Activated CD4-positive, alpha-beta T cell treated with anti-CD3 and anti-CD28 coated beads, Interleukin-2, amount 50 U/mL, for 4 hours (primary cell): Measurements from ENCODE around the gene SAP30BP.
A peak's percentile ranks its signal among the peaks of the same experiment; 100 is the strongest.

Source experiments
- DNase-seq, 2 experiments: peaks; one replicate each; pipeline ENCODE4 v3.0.0-alpha.2; 2020

The SAP30BP gene

GRCh38 chr17:75666959-75667790 lies at the start of gene SAP30BP, which contains the start of gene RECQL5:
TSS of gene SAP30BP (plus strand) at chr17:75667338. CDS start at chr17:75667373, 35 bp downstream.
TSS of gene RECQL5 (minus strand) at chr17:75667154. CDS start at chr17:75666557, 597 bp downstream.
- DNase-seq: peak; percentile 98

DNA sequence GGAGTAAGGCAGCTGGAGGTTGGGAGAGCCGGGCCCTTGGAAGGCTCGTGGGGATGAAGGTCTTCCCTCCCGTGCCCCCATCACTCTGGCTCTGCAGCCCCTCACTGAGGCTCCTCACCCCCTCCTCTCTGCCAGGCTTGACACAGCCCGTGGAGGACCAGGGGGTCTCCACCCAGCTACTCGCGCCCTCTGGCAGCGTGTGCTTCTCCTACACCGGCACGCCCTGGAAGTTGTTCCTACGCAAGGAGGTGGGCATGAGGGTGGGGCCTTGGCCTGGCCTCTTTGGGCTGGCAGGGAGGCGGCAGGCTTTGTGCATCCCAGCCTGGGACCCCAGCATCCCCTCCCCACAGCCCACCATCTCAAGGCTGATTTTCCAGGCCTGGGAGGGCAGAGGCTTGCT lies 49.5 kb upstream of the SAP30BP start:
- no peak for DNase-seq

- peak in 1 of 2 experiments; percentile 11 for DNase-seq
These were observed 47.4 kb upstream of the SAP30BP start for GRCh38 chr17:75619506-75620431.

GRCh38 chr17:75621489-75621888 lies 45.6 kb upstream of the SAP30BP start:
- DNase-seq: no peak

GRCh38 chr17:75622076-75622475 lies 45.1 kb upstream of the SAP30BP start:
- DNase-seq: no peak

- no peak for DNase-seq
These were observed 44.3 kb upstream of the SAP30BP start for GRCh38 chr17:75622771-75623273.

DNA sequence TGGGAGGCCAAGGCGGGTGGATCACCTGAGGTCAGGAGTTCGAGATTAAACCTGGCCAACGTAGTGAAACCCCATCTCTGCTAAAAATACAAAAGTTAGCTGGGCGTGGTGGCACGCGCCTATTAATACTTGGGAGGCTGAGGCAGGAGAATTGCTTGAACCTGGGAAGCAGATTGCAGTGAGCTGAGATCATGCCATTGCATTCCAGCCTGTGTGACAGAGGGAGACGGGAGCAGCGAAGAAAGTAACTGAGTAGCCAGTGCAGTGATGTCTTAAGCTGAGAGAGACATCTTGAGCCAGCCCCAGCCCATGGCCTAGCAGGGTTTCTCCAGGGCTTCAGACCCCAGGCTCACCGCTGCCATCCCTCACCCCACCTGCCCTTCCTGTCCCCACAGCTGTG lies 43.8 kb upstream of the SAP30BP start:
- DNase-seq: no peak

DNA sequence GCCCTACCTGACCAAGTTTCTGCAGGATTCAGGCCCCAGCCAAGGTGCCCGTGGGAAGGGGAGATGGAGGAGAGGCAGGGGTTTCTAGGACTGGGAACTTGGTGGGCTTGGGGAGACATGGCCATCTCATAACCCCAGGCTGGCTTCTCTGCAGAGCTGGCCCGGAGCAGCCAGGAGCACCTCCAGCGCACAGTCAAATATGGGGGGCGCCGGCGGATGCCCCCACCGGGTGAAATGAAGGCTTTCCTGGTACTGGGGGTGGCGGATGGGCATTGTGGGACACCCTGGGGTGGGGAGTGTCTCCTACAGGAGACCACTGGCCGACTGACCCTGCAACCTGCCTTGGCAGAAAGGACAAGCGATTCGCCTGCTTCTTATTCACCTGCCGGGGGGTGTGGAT lies 43.1 kb upstream of the SAP30BP start:
- DNase-seq: no peak

DNA sequence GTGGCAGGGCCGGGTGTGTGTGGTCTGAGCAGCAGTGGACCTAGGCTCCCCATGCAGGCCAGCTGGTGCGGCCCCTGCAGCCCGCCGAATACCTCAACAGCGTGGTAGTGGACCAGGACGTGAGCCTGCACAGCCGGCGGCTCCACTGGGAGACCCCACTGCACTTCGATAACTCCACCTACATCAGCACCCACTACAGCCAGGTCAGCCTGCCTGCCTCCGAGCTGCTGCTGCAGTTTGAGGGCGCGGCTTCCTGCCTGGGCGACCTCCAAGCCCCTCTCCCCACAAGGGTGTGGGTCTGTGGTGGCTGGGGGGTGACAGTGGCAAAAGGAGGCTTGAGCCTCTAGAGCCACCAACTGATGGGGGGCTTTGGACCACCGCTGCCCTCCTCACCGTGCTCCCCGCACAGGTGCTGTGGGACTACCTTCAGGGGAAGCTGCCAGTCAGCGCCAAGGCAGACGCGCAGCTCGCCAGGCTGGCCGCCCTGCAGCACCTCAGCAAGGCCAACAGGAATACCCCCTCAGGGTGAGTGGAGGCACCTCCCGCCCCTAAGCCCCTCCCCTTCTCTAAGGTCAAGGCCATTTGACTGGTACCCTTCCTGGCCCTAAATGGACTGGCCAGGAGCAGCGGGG lies 42.3 kb upstream of the SAP30BP start:
- DNase-seq: no peak

- peak in 1 of 2 experiments; percentile 5 for DNase-seq
These were observed 41.2 kb upstream of the SAP30BP start for GRCh38 chr17:75625813-75626486.

DNA sequence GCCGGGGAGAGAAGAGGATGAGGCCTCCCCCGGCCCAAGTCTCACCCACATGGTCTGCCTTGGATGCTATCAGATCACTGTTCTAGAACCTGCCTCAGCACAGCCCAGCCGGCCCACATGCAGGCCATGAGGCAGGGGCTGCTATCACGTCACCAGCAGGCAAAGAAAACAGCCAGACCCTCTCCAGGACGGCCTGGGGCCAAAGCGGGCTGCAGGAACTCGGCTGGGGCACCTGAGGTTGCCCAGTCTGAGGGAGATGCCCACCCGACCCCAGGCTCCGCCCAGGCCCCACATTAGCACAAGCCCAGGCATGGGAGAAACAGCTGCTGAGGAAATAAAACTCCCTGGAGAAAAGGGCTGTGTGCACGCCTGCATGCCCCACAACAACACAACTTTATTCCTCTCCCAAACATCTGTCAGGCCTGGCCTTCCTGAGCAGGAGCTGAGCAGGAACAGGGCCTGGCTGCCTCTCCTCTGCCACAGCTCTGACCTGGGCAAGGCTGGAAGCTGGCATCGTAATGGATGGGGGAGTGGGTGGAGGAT lies 40.6 kb upstream of the SAP30BP start:
- DNase-seq: no peak

DNA sequence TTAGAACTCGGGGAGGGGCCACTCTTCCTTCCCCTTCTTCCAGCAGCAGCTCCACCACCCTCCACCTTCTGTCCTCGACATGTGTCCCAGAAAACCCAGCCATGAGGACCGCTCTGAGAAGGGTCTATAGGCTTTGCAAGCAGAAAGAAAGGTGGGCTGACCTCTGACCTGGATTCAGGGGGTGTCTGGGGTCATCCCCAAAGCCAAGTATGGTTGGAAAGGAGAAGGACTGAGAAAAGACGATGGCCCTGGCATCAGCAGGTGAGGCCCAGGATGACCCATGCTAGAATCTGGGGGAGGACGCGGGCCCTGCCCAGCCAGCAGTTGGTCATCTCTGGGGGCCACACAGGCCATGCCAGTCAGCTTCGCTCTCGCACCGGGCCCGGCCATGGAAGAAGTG lies 40.0 kb upstream of the SAP30BP start:
- no peak for DNase-seq

- no peak for DNase-seq
These were observed 38.7 kb upstream of the SAP30BP start for GRCh38 chr17:75628425-75628824.

DNA sequence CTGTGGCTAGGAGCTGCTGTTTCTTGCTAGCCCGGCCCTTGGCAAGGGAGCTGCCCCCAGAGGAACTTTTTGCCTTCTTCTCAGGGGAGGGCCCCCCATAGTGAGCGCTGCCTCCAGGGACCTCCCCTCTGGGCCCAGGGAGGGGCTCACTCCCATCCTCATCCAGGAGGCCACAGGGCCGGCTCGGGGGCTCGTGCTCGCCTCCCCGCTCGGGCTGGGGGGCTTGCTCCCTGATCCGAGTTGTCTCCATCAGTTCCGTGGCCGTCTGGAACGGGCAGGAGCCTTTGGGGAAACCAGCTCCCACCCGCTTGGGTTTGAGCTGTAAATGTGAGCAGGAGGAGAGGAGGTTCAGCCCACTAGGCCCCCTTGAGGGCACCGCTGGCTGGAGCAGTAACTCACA lies 38.0 kb upstream of the SAP30BP start:
- no peak for DNase-seq

- DNase-seq: no peak
These were observed 36.8 kb upstream of the SAP30BP start for GRCh38 chr17:75630071-75630917.

DNA sequence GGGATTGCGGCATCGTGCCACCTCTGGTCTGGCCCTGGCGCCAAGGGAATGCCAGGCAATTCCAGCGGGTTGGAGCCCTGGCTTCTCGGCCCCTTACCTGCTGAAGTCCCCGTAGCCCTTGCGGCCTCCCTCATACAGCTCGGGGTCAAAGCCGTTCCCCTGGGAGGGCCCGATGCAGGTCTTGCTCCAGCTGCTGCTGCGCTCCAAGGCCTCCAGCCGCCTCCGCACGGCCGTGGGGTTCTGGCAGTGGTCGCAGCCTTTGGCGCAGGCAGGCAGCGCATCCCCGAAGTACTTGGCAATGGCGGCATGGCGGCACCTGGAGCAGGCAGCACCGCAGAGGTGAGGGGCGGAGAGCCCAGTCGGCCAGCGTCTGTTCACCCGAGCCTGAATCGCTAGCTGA lies 35.8 kb upstream of the SAP30BP start:
- DNase-seq: no peak

DNA sequence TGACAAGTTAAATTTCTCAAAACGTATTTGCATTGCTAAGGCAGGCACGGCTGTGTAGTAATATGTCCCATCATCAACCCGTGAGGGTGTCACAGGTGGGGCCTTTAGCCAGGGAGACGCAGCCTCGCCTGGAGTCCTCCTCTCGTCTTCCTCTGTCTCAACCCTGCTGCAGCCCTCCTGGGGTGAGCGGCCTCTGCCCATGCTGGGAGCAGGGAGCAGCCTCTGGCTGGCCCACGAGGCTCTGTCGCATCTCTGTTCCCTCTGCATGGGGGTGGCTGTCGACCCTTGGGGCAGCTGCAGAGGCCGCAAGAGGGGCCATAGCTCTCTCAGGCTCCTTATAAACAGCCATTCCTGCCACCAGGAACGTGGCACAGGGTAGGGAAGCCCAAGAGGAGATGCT lies 34.7 kb upstream of the SAP30BP start:
- DNase-seq: no peak

DNA sequence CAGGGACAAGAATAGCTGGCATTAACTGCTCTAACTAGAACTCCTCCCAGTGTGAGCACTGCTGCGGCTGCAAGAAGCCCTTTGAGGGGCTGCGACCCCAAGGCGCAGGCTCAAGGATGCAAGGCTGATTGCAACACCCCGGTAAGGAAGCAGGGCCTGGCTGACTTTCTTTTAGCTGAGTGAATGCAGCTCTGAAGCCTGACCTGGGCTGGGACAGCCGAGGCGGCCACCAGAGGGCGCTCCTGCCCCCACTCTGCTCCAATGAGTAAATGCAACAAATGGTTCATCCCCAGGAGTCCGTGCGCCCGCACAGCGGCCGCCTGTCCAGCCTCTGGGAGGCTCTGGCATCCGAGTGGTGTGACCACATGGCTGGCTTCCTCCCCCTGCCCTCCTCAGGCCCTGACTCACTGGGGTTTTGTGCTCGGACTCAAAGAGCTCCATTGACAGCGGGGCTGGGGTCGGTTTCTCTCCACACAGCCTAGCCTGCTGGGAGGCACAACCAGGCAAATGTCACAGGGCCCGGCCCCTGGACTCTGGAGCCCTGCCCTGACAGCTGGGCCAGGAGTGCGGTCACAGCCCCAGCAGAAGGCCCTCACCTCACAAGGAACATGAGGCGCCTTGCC lies 34.2 kb upstream of the SAP30BP start, which contains the start of gene SMIM5:
Gene SMIM5 (plus strand): TSS at position 572 of the 623 bp plus-strand sequence. CDS start 6,768 bp downstream, outside the sequence.
- peak; percentile 79 to 83 for DNase-seq

DNA sequence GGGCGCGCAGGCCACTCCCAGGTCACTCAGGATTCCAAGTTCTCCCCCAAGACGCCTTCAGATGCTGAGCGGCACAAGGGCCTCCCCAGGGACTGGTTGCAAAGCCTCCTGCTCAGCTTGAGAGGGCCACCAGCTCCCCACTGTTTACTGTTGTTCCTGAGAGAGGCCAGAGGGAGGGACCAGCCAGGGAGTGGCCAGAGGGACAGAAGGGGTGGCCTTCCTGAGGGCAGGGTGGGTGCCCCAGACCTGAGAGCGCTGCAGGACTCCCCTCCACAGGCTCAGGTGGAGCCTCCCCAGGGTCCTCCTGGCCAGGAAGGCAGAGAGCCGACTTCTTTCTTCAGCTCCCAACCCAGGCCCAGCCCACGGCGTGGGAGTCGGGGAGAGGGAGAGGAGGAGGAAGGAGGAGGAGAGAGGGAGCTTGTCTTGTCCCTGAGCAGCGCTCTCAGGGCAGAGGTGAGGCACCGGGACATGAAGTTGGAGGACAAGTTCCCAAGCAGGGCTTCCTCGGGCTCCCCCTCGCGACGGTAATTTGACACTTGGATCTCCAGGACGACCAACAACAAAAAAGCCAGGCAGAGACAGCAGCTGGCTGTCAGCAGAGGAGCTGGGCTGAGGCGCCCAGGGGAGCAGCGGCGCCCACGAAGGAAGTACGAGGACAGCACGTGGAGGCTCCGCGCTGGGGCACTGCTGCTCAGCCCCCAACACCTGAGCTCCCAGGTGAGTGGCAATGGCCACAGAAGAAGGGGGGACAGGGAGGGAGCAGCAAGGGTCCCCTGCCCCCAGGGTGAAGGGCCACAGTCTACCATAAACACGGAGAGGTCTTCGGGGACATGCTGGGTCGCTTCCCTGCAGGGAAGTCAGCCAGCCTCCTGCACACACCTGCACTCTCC lies 33.4 kb upstream of the SAP30BP start:
- DNase-seq: peak; percentile 53 to 54
